Measurements from ENCODE around the gene OR5M10.
"Not testable (repeated sequence)": the region's sequence is repeated elsewhere in the genome, so short reads cannot be mapped to it uniquely, and the experiment has no call there.

OR5M10 gene

GRCh38 chr11:56577621-56578020 is at the start of gene OR5M10:
TSS of gene OR5M10 (minus strand) at chr11:56577721. CDS start at chr11:56577721, 0 bp downstream.
- no peak for DNase-seq (ENCODE audit: low read depth)

GRCh38 chr11:56625946-56626345 is 48.4 kb upstream of the OR5M10 start:
- DNase-seq (ENCODE audit: low read depth), result no peak

- no peak for DNase-seq (ENCODE audit: low read depth)
Measured at GRCh38 chr11:56624661-56625110, 47.2 kb upstream of the OR5M10 start.

GRCh38 chr11:56611174-56611573 is 33.7 kb upstream of the OR5M10 start:
- no peak for DNase-seq (ENCODE audit: low read depth)

GRCh38 chr11:56592088-56592717 is 14.7 kb upstream of the OR5M10 start:
- DNase-seq (ENCODE audit: low read depth), result not testable (repeated sequence)

DNA sequence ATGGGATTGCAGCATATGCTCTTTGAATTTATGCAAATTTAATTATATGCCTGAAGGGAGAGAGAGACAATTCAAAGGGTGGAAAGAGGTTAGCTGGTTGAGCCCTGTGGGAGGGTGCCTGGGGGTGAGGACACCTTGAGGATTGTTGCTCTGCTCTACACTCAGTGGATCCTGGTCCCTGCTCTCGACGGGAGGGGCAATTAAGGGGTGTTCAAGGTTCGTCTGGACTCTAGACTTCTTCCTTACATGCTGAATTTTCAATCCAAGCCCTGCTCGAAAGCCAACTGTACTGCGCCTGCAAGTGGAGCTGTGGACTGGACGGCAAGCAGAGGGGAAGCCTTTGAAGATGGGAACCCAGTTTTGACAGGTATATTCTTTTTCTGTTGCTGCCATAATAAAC is 18.9 kb downstream of the OR5M10 start:
- DNase-seq (ENCODE audit: low read depth), result no peak

- not testable (repeated sequence) for DNase-seq (ENCODE audit: low read depth)
Measured at GRCh38 chr11:56554691-56555090, 22.8 kb downstream of the OR5M10 start.

DNA sequence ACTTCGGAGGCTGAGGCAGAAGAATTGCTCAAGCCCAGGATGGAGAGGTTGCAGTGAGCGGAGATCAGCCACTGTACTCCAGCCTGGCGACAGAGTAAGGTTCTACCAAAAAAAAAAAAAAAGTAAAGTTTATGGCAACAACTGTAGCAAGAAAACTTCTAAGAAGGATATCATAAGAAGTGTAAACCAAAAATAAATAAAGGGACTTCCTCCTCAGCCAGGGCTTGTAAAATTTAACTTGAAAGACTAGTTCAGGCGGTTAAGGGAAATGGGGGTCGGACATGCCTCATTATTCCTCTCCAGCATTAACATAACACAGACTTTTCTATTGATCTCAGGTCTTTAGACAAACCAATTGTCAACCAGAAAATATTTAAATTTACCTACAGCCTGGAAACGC is 32.0 kb downstream of the OR5M10 start:
- DNase-seq (ENCODE audit: low read depth), result no peak

- no peak for DNase-seq (ENCODE audit: low read depth)
Measured at GRCh38 chr11:56543739-56544138, 33.8 kb downstream of the OR5M10 start.

GRCh38 chr11:56543157-56543556 is 34.4 kb downstream of the OR5M10 start, which contains the start of gene OR5M11:
TSS of gene OR5M11 (minus strand) at chr11:56543257. CDS start at chr11:56543257, 0 bp downstream.
- no peak for DNase-seq (ENCODE audit: low read depth)

DNA sequence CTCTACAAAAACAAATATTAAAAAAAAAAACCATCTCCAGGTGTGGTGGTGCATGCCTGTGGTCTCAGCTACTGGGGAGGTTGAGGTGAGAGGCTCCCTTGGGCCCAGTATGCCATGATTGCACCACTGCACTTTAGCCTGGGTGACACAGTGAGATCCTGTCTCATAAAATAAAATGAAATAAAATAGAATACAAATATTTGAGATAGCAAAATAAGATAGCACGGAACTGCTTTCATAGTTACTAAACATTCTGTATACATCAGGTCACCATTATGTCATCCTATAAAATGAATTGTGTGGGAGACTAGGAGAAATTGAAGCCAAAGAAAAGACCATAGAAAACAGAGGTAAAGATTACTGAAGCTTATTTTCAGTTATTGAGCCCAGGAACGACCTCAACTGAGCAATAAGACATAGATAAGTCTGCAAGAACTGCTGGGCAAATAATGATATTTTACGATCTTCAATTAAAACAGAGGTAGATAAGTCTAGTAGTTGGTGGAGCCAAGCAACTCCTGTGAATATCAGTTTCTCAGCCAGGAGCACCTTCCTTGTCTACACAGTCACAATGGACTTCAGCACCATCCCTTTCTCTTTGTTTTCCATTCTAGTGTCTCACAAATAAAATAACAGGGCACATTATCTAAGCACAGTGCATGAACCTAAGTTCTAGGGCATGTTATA is 44.3 kb downstream of the OR5M10 start:
- DNase-seq (ENCODE audit: low read depth), result no peak

DNA sequence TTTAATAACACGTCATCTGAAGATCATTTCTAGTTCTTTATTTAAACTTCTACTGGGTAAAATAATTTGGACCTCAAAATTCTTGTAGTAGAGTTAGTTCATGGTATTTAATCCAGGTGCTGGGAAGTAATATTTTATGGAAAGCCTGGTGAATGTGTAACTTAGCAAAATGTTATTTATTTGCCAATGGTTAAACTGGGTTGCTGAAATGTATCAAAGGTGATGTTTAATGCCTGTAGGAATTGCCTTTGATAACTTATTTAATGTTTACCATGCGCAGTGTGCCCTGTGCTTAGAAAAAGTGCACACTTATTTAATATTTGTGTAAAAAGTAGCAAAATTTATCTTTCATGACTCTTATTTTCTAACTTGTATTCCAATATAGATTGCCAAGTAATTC is 45.7 kb downstream of the OR5M10 start:
- DNase-seq (ENCODE audit: low read depth), result no peak
